ENCODE results near the gene CSF3R. TPM values are rescaled to one million over a fixed set of nuclear protein-coding genes. Genes with fewer than 3 reads are reported as not detected.
"Not testable (repeated sequence)": the region's sequence is repeated elsewhere in the genome, so short reads cannot be mapped to it uniquely, and the experiment has no call there.

Gene CSF3R
- total RNA-seq, 1 donor from 2014 or later, result 3.8 TPM

GRCh38 chr1:36484099-36484498 is 1.4 kb upstream of the CSF3R start:
- DNase-seq, result no peak
- Histone ChIP-seq H3K4me3 (no peak overlapping the region), H3K4me1 (peaks cover 10% of the 10 kb centered on the region), H3K27ac (replicated peaks) (no peak overlapping the region), H3K9me3 (replicated peaks) (no peaks in the 10 kb centered on the region), H3K36me3 (no peaks in the 10 kb centered on the region), H3K27me3 (ENCODE audit: low read depth) (peaks cover 24% of the 10 kb centered on the region)
- intact Hi-C loops (cut with micrococcal nuclease), result no loop called here
- TF ChIP-seq CTCF (IDR thresholded peaks at IDR 0.05; ENCODE audit: borderline replicate concordance), result no peak

GRCh38 chr1:36481771-36482723 is 666 bp downstream of the CSF3R start:
- DNase-seq, result no peak
- H3K36me3 ChIP-seq, result no peaks in the 10 kb centered on the region
- peaks cover 27% of the 10 kb centered on the region for H3K27me3 ChIP-seq (ENCODE audit: low read depth)
- H3K4me1 ChIP-seq, result peaks cover 10% of the 10 kb centered on the region
- H3K27ac ChIP-seq (replicated peaks), result no peak overlapping the region
- peak overlapping the region; percentile 41 for H3K4me3 ChIP-seq
- intact Hi-C loops (cut with micrococcal nuclease), result no loop called here
- no peaks in the 10 kb centered on the region for H3K9me3 ChIP-seq (replicated peaks)
- TF ChIP-seq CTCF (IDR thresholded peaks at IDR 0.05; ENCODE audit: borderline replicate concordance), result no peak

DNA sequence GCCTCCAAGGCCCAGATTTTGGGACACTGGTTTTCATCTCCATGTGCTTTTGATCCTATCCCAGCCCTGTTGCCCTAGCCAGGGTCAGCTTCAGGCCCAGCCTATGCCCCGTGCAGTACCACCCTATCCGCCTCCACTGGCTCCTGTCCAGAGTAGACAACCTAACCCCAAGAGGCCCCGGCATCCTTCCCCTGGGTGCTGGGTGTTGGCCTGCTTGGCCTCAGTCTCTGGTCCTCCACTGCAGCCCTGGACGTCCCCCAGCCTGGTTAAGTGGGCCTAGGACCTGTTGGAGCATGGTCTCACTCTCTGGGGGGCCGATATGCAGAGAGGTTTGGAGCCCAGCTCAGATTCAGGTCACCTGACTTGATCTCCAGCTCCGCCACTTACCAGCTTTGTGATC is 1.6 kb downstream of the CSF3R start:
- TF ChIP-seq CTCF (IDR thresholded peaks at IDR 0.05; ENCODE audit: borderline replicate concordance), result no peak
- no peak overlapping the region for H3K27ac ChIP-seq (replicated peaks)

GRCh38 chr1:36480161-36480560 is 2.6 kb downstream of the CSF3R start:
- TF ChIP-seq CTCF (IDR thresholded peaks at IDR 0.05; ENCODE audit: borderline replicate concordance), result no peak
- Histone ChIP-seq H3K4me1 (peaks cover 10% of the 10 kb centered on the region), H3K27ac (replicated peaks) (no peak overlapping the region), H3K9me3 (replicated peaks) (no peaks in the 10 kb centered on the region), H3K36me3 (no peaks in the 10 kb centered on the region), H3K27me3 (ENCODE audit: low read depth) (peaks cover 46% of the 10 kb centered on the region), H3K4me3 (no peak overlapping the region)
- intact Hi-C loops (cut with micrococcal nuclease), result no loop called here
- DNase-seq, result no peak

More for the DNA sequence above, 1.6 kb downstream of the CSF3R start:
- DNase-seq, result no peak
- Histone ChIP-seq H3K36me3 (no peaks in the 10 kb centered on the region), H3K4me1 (peaks cover 10% of the 10 kb centered on the region), H3K9me3 (replicated peaks) (no peaks in the 10 kb centered on the region), H3K4me3 (no peak overlapping the region), H3K27me3 (ENCODE audit: low read depth) (peaks cover 36% of the 10 kb centered on the region)
- intact Hi-C loops (cut with micrococcal nuclease), result no loop called here

- intact Hi-C loops (cut with micrococcal nuclease), result no loop called here
- no peak for TF ChIP-seq CTCF (IDR thresholded peaks at IDR 0.05; ENCODE audit: borderline replicate concordance)
- H3K27me3 ChIP-seq (ENCODE audit: low read depth), result peaks cover 46% of the 10 kb centered on the region
- no peak overlapping the region for H3K27ac ChIP-seq (replicated peaks)
- DNase-seq, result no peak
- H3K4me1 ChIP-seq, result peaks cover 10% of the 10 kb centered on the region
- H3K9me3 ChIP-seq (replicated peaks), result no peaks in the 10 kb centered on the region
- H3K4me3 ChIP-seq, result no peak overlapping the region
- no peaks in the 10 kb centered on the region for H3K36me3 ChIP-seq
Observed at GRCh38 chr1:36479505-36480051, 3.1 kb downstream of the CSF3R start.

GRCh38 chr1:36477615-36478014 is 5.1 kb downstream of the CSF3R start:
- H3K9me3 ChIP-seq (replicated peaks); H3K4me3 ChIP-seq; H3K27ac ChIP-seq (replicated peaks); intact Hi-C loops (cut with micrococcal nuclease); H3K36me3 ChIP-seq; DNase-seq: not testable (repeated sequence)
- Histone ChIP-seq H3K27me3 (ENCODE audit: low read depth) (peaks cover 46% of the 10 kb centered on the region), H3K4me1 (peaks cover 10% of the 10 kb centered on the region)

All from left ventricle myocardium inferior (tissue), 1 donor.